ENCODE data around the gene GPR78. TPM values are rescaled to one million over a fixed set of nuclear protein-coding genes. Genes with fewer than 3 reads are reported as not detected.

Gene GPR78
- total RNA-seq, 6 experiments from 2014 or later: 0.05 to 0.14 (median 0.09) TPM; not detected in 2

- DNase-seq: no peak
- H3K36me3 Mint-ChIP-seq (ENCODE audit: low read depth): no peaks in the 10 kb centered on the region
- no peaks in the 10 kb centered on the region for H3K4me1 Mint-ChIP-seq (ENCODE audit: low read depth)
- H3K27me3 Mint-ChIP-seq (ENCODE audit: insufficient read depth): peaks cover 32% of the 10 kb centered on the region
- no peaks in the 10 kb centered on the region for H3K9me3 Mint-ChIP-seq
- no peak overlapping the region for H3K27ac Mint-ChIP-seq
- no peak overlapping the region for H3K4me3 Mint-ChIP-seq
- TF ChIP-seq CTCF (IDR thresholded peaks at IDR 0.05): no peak
These were observed 2.2 kb upstream of the GPR78 start for GRCh38 chr4:8577972-8578371.

- H3K9me3 Mint-ChIP-seq: no peaks in the 10 kb centered on the region
- H3K27me3 Mint-ChIP-seq (ENCODE audit: insufficient read depth): peaks cover 32% of the 10 kb centered on the region
- no peak for TF ChIP-seq CTCF (IDR thresholded peaks at IDR 0.05)
- no peaks in the 10 kb centered on the region for H3K4me1 Mint-ChIP-seq (ENCODE audit: low read depth)
- H3K36me3 Mint-ChIP-seq (ENCODE audit: low read depth): no peaks in the 10 kb centered on the region
- H3K4me3 Mint-ChIP-seq: no peak overlapping the region
- no peak for DNase-seq
- H3K27ac Mint-ChIP-seq: no peak overlapping the region
These were observed 1.5 kb upstream of the GPR78 start for GRCh38 chr4:8578717-8579116.

GRCh38 chr4:8579526-8580320 lies 469 bp upstream of the GPR78 start:
- Mint-ChIP-seq H3K4me3 (no peak overlapping the region), H3K4me1 (ENCODE audit: low read depth) (no peaks in the 10 kb centered on the region), H3K36me3 (ENCODE audit: low read depth) (no peaks in the 10 kb centered on the region), H3K9me3 (no peaks in the 10 kb centered on the region), H3K27me3 (ENCODE audit: insufficient read depth) (peaks cover 42% of the 10 kb centered on the region), H3K27ac (no peak overlapping the region)
- TF ChIP-seq CTCF (IDR thresholded peaks at IDR 0.05): no peak
- DNase-seq: no peak

- Mint-ChIP-seq H3K4me1 (ENCODE audit: low read depth) (no peaks in the 10 kb centered on the region), H3K27ac (no peak overlapping the region), H3K27me3 (ENCODE audit: insufficient read depth) (peaks cover 46% of the 10 kb centered on the region), H3K4me3 (no peak overlapping the region), H3K9me3 (no peaks in the 10 kb centered on the region), H3K36me3 (ENCODE audit: low read depth) (no peaks in the 10 kb centered on the region)
- DNase-seq: no peak
- TF ChIP-seq CTCF (IDR thresholded peaks at IDR 0.05): no peak
These were observed 1.1 kb downstream of the GPR78 start for GRCh38 chr4:8581094-8581861.

GRCh38 chr4:8582016-8582415 lies 1.8 kb downstream of the GPR78 start:
- TF ChIP-seq CTCF (IDR thresholded peaks at IDR 0.05): no peak
- no peaks in the 10 kb centered on the region for H3K9me3 Mint-ChIP-seq
- no peak overlapping the region for H3K27ac Mint-ChIP-seq
- no peaks in the 10 kb centered on the region for H3K36me3 Mint-ChIP-seq (ENCODE audit: low read depth)
- H3K4me3 Mint-ChIP-seq: no peak overlapping the region
- no peaks in the 10 kb centered on the region for H3K4me1 Mint-ChIP-seq (ENCODE audit: low read depth)
- H3K27me3 Mint-ChIP-seq (ENCODE audit: insufficient read depth): peaks cover 52% of the 10 kb centered on the region
- DNase-seq: no peak
